PC-9 (cell line): ENCODE data around the gene POLD4. TPM values are rescaled to one million over a fixed set of nuclear protein-coding genes. Genes with fewer than 3 reads are reported as not detected.

Experiments
- BruUV-seq: library from RNA; stranded (reverse); fragments of 400-500 nt; replicated peaks from 2 replicates; lab custom pipeline; 2021; lab: Mats Ljungman, UMichigan
- CTCF ChIA-PET: fragments of 300-600 bp; sonication (Branson Sonifier 250); formaldehyde crosslinking; loops from one replicate; lab custom pipeline; 2022; ENCODE audit warnings: antibody characterized with exemption; lab: Charles Lee
- POLR2A ChIA-PET: fragments of 300-600 bp; sonication (Branson Sonifier 250); formaldehyde crosslinking; loops from one replicate; lab custom pipeline; 2022; ENCODE audit warnings: antibody characterized with exemption; ENCODE audit not compliant: unreplicated experiment; lab: Charles Lee
- DNase-seq, 2 experiments: peaks; one replicate each; pipeline versions ENCODE4 v3.0.0 to v3.0.0-alpha.2; 2015 to 2022; ENCODE audit warnings: mixed read lengths in 1 of 2
- H2AFZ ChIP-seq: fragments of 200-600 bp; sonication (generic); 2 replicates; pipeline ENCODE4 v1.8.1; 2017; ENCODE audit warnings: antibody characterized with exemption
- H3F3A ChIP-seq: fragments of 200-600 bp; sonication (generic); 2 replicates; pipeline ENCODE4 v1.8.1; 2017; ENCODE audit warnings: antibody characterized with exemption, mild to moderate bottlenecking, low read depth; ENCODE audit not compliant: insufficient read depth
- H3K27ac ChIP-seq: fragments of 200-600 bp; sonication (generic); 2 replicates; pipeline ENCODE4 v1.6.1; 2016; ENCODE audit warnings: mixed run types
- H3K27me3 ChIP-seq: fragments of 200-600 bp; sonication (generic); 2 replicates; pipeline ENCODE4 v1.6.1; 2016; ENCODE audit warnings: low read depth, mixed run types; ENCODE audit not compliant: insufficient read depth
- H3K36me3 ChIP-seq: fragments of 200-600 bp; sonication (generic); 2 replicates; pipeline ENCODE4 v1.6.1; 2016; ENCODE audit warnings: low read depth, mixed run types
- H3K4me1 ChIP-seq: fragments of 200-600 bp; sonication (generic); replicated peaks from 2 replicates; pipeline ENCODE4 v1.6.1; 2016; ENCODE audit warnings: mixed run types; ENCODE audit not compliant: insufficient read depth
- H3K4me2 ChIP-seq: fragments of 200-600 bp; sonication (generic); 2 replicates; pipeline ENCODE4 v1.6.1; 2017; ENCODE audit warnings: mixed run types
- H3K4me3 ChIP-seq: fragments of 200-600 bp; sonication (generic); 2 replicates; pipeline ENCODE4 v1.6.1; 2016; ENCODE audit warnings: mixed run types
- H3K79me2 ChIP-seq: fragments of 200-600 bp; sonication (generic); 2 replicates; pipeline ENCODE4 v1.6.1; 2017; ENCODE audit warnings: low read depth, mixed run types
- H3K9me2 ChIP-seq: fragments of 200-600 bp; sonication (generic); 2 replicates; pipeline ENCODE4 v1.8.1; 2017; ENCODE audit warnings: mild to moderate bottlenecking; ENCODE audit not compliant: insufficient read depth
- H3K9me3 ChIP-seq: fragments of 200-600 bp; sonication (generic); 2 replicates; pipeline ENCODE4 v1.8.1; 2016; ENCODE audit warnings: low read depth; ENCODE audit not compliant: insufficient read depth
- H4K20me1 ChIP-seq: fragments of 200-600 bp; sonication (generic); 2 replicates; pipeline ENCODE4 v1.8.1; 2017; ENCODE audit not compliant: insufficient read depth
- CTCF ChIP-seq: fragments of 200-600 bp; sonication (generic); conservative IDR thresholded peaks from 2 replicates; pipeline ENCODE4 v1.6.1; 2017; ENCODE audit warnings: mixed run types, antibody characterized with exemption, mild to moderate bottlenecking, moderate library complexity
- EZH2 ChIP-seq: fragments of 200-600 bp; sonication (generic); IDR thresholded peaks from 2 replicates; pipeline ENCODE4 v1.8.0; 2017; ENCODE audit warnings: antibody characterized with exemption, low read depth
- intact Hi-C: fragments of 100-400 bp; cut with micrococcal nuclease; formaldehyde crosslinking; loops from one replicate; pipeline ENCODE4 v1.10.0; 2022; ENCODE audit not compliant: unreplicated experiment
- total RNA-seq: library from RNA; stranded (reverse); gene quantifications from 2 replicates; pipeline ENCODE4 v1.2.3, GENCODE V29; 2021

POLD4 gene
- total RNA-seq, 1 experiment from 2014 or later = 67.1 TPM

GRCh38 chr11:67390947-67391303 is 37.6 kb upstream of the POLD4 start:
- POLR2A ChIA-PET = interaction anchor here (0.6 to 0.7 kb wide), 2 partner anchors 37 to 421 kb away, joined by 4 read pairs; no protein-coding TSS in a partner anchor
- TF ChIP-seq EZH2 (no peak), CTCF (no peak)

GRCh38 chr11:67389477-67389876 is 36.1 kb upstream of the POLD4 start:
- H3K27ac ChIP-seq = no peak overlapping the region
- H3K4me3 ChIP-seq = no peak overlapping the region
- H3K4me2 ChIP-seq = peak overlapping the region; percentile 96; the same call in 1 of the 2 replicates
- H4K20me1 ChIP-seq = no peaks in the 10 kb centered on the region; the same call in 1 of the 2 replicates
- no TSS peak for BruUV-seq
- H3K9me2 ChIP-seq = no peaks in the 10 kb centered on the region
- ChIA-PET CTCF (no interaction called here), POLR2A (no interaction called here)
- no peaks in the 10 kb centered on the region for H3K36me3 ChIP-seq
- no peaks in the 10 kb centered on the region for H3K27me3 ChIP-seq
- TF ChIP-seq CTCF (peak; percentile 76), EZH2 (no peak)
- H3K4me1 ChIP-seq = peaks cover 24% of the 10 kb centered on the region
- peaks cover 21% of the 10 kb centered on the region for H3K79me2 ChIP-seq
- H2AFZ ChIP-seq = no peak overlapping the region
- intact Hi-C loops = no loop called here
- DNase-seq = peak in 1 of 2 experiments; percentile 60
- no peaks in the 10 kb centered on the region for H3K9me3 ChIP-seq
- H3F3A ChIP-seq = peaks cover 31% of the 10 kb centered on the region

More at GRCh38 chr11:67390947-67391303, 37.6 kb upstream of the POLD4 start:
- H3K36me3 ChIP-seq = no peaks in the 10 kb centered on the region
- H3F3A ChIP-seq = peaks cover 33% of the 10 kb centered on the region
- DNase-seq = no peak
- peak overlapping the region; percentile 91 for H2AFZ ChIP-seq
- peak overlapping the region; percentile 96 for H3K4me2 ChIP-seq
- peaks cover 12% of the 10 kb centered on the region; the same call in 1 of the 2 replicates for H3K4me1 ChIP-seq
- H4K20me1 ChIP-seq = no peaks in the 10 kb centered on the region; the same call in 1 of the 2 replicates
- intact Hi-C loops = loop anchor here (2.0 kb wide), 1 partner anchor 78 kb away; the partner anchor contains the start of gene TMEM134
- peaks cover 21% of the 10 kb centered on the region for H3K79me2 ChIP-seq
- no peaks in the 10 kb centered on the region for H3K9me3 ChIP-seq
- CTCF ChIA-PET = interaction anchor here (0.6 to 1.4 kb wide), 3 partner anchors 34 to 69 kb away, joined by 6 to 28 read pairs (median 14); no protein-coding TSS in a partner anchor
- no peaks in the 10 kb centered on the region for H3K9me2 ChIP-seq
- no TSS peak for BruUV-seq
- H3K27ac ChIP-seq = peak overlapping the region; percentile 54
- no peaks in the 10 kb centered on the region for H3K27me3 ChIP-seq
- H3K4me3 ChIP-seq = peak overlapping the region; percentile 89

- intact Hi-C loops = no loop called here
- DNase-seq = no peak
- Histone ChIP-seq H3K27ac (no peak overlapping the region), H3K9me3 (no peaks in the 10 kb centered on the region), H3K27me3 (no peaks in the 10 kb centered on the region), H3K36me3 (no peaks in the 10 kb centered on the region), H3F3A (peaks cover 32% of the 10 kb centered on the region), H3K4me3 (no peak overlapping the region), H3K4me2 (no peak overlapping the region), H2AFZ (no peak overlapping the region), H3K79me2 (peaks cover 21% of the 10 kb centered on the region), H3K4me1 (peaks cover 23% of the 10 kb centered on the region), H3K9me2 (no peaks in the 10 kb centered on the region), H4K20me1 (no peaks in the 10 kb centered on the region; the same call in 1 of the 2 replicates)
- POLR2A ChIA-PET = interaction anchor here (0.5 to 0.7 kb wide), 2 partner anchors 9 to 713 kb away, joined by 3 to 6 read pairs; no protein-coding TSS in a partner anchor
- CTCF ChIA-PET = no interaction called here
- no peak for TF ChIP-seq EZH2
- no peak for TF ChIP-seq CTCF
- BruUV-seq = no TSS peak
Observed at GRCh38 chr11:67387518-67387917, 34.2 kb upstream of the POLD4 start.
